Measurements from ENCODE around the gene LPP. TPM values are rescaled to one million over a fixed set of nuclear protein-coding genes. Genes with fewer than 3 reads are reported as not detected.
A peak's percentile ranks its signal among the peaks of the same experiment; 100 is the strongest.

The LPP gene
- total RNA-seq, 6 experiments from 2014 or later: 84.1 to 121 (median 102) TPM

DNA sequence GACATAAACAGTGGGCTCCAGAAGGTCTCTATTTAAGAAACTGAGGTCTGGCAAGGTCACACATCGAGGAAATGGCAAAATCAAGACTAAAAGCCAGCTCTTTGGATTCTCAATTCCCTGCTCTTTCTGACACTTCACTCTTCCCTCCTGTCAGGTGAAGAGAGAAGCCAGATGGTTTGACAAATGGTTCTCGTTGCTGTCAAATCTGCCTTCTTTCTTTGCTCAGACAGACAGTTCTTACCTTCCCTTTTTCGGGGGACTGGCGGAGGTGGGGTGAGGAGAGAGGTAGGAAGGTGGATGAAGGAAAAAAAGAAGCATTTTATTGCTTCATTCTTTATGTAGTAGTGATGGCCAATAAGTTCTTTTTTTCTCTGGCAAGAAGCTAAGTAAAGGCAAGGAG lies 133.4 kb downstream of the LPP start:
- H3K4me1 Mint-ChIP-seq (ENCODE audit: low read depth): peaks cover 86% of the 10 kb centered on the region
- H3K9me3 Mint-ChIP-seq: no peaks in the 10 kb centered on the region
- DNase-seq: no peak
- TF ChIP-seq, protein P1, sequence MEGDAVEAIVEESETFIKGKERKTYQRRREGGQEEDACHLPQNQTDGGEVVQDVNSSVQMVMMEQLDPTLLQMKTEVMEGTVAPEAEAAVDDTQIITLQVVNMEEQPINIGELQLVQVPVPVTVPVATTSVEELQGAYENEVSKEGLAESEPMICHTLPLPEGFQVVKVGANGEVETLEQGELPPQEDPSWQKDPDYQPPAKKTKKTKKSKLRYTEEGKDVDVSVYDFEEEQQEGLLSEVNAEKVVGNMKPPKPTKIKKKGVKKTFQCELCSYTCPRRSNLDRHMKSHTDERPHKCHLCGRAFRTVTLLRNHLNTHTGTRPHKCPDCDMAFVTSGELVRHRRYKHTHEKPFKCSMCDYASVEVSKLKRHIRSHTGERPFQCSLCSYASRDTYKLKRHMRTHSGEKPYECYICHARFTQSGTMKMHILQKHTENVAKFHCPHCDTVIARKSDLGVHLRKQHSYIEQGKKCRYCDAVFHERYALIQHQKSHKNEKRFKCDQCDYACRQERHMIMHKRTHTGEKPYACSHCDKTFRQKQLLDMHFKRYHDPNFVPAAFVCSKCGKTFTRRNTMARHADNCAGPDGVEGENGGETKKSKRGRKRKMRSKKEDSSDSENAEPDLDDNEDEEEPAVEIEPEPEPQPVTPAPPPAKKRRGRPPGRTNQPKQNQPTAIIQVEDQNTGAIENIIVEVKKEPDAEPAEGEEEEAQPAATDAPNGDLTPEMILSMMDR (IDR thresholded peaks at IDR 0.05): no peak
- no peak overlapping the region for H3K4me3 Mint-ChIP-seq
- H3K36me3 Mint-ChIP-seq (ENCODE audit: low read depth): peaks cover 24% of the 10 kb centered on the region
- no peaks in the 10 kb centered on the region; the same call in none of the 2 replicates for H3K27me3 Mint-ChIP-seq (ENCODE audit: insufficient read depth)
- peak overlapping the region; percentile 78 for H3K27ac Mint-ChIP-seq

DNA sequence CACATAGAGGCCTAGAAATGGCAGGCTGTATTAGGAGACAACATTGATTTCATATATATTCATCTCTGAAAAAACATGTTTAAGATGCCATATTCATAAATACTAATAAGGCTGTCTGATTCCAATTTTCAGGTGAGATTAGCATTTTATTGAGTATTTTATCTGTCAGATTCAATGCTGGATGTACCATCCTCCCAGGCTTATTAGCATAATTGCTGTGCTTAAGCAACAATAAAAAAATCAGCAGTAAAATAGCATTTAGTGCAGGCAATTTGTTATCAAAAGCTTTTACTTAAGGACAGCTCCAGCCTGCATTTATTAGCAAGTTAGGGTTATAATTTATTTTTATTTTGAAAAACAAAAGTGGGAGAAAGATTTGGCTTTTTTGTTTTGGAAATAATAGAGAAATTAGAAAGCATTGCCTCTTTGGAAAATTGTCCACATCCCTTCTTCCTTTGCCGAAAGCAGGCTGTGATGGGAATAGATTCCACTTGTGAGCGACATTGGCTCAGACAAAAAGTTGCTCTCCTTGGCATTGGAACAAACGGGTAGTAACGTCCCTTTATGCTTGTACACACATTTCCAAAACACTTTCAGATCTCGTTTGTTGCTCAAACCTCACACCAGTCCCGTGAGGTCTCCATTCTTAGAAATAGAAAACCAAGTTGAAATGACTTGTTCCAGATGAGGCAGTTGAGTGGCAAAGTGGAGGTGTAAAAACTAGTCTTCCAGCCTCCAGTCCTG lies 134.0 kb downstream of the LPP start:
- TF ChIP-seq, protein P1 (IDR thresholded peaks at IDR 0.05): no peak
- Mint-ChIP-seq H3K4me1 (ENCODE audit: low read depth) (peaks cover 86% of the 10 kb centered on the region), H3K27ac (peak overlapping the region; percentile 78), H3K9me3 (no peaks in the 10 kb centered on the region), H3K36me3 (ENCODE audit: low read depth) (peaks cover 30% of the 10 kb centered on the region), H3K4me3 (no peak overlapping the region), H3K27me3 (ENCODE audit: insufficient read depth) (no peaks in the 10 kb centered on the region; the same call in none of the 2 replicates)
- no peak for DNase-seq

DNA sequence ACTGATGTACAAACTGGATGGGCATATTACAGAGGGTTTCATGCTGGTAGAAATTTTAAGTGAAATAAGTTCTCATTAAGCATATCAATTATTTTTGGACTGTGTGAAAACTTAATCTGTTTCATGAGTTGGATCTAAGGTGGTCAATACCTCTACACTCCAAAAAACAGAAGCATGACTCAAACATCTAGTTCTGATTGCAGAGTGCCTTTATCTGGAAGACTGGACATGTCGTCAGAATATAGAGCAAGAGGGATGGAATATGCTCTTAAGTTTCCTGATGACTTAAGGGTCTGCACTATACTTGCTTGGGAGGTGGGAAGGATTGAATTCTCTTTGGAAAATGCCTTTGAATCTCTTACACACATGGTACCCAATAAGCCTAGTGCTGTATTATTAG lies 138.3 kb downstream of the LPP start:
- Mint-ChIP-seq H3K36me3 (ENCODE audit: low read depth) (peaks cover 30% of the 10 kb centered on the region), H3K4me1 (ENCODE audit: low read depth) (peaks cover 88% of the 10 kb centered on the region), H3K27ac (no peak overlapping the region), H3K9me3 (no peaks in the 10 kb centered on the region), H3K4me3 (no peak overlapping the region), H3K27me3 (ENCODE audit: insufficient read depth) (no peaks in the 10 kb centered on the region; the same call in 1 of the 2 replicates)
- TF ChIP-seq, protein P1 (IDR thresholded peaks at IDR 0.05): no peak
- DNase-seq: no peak

DNA sequence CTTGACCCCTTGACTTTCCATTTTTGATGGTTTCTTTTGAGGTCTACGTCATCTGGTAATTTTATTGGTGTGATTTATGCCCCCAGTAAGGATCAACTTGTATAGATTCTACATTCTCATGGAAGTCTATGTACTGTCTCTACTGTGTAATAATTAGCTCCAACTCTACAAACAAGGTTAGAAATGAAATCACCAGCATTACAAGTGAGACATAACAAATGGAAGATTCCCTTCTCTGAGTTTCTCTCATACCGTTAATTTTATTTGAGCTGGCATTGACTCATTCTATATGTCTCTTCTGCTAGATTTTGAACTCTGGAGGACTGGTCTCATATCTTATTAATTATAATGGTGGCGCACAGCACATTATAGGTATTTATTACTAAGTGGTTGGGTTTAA lies 138.9 kb downstream of the LPP start:
- TF ChIP-seq, protein P1 (IDR thresholded peaks at IDR 0.05): no peak
- Mint-ChIP-seq H3K36me3 (ENCODE audit: low read depth) (peaks cover 30% of the 10 kb centered on the region), H3K27me3 (ENCODE audit: insufficient read depth) (no peaks in the 10 kb centered on the region), H3K27ac (no peak overlapping the region), H3K4me3 (no peak overlapping the region), H3K4me1 (ENCODE audit: low read depth) (peaks cover 88% of the 10 kb centered on the region), H3K9me3 (no peaks in the 10 kb centered on the region)
- DNase-seq: no peak

DNA sequence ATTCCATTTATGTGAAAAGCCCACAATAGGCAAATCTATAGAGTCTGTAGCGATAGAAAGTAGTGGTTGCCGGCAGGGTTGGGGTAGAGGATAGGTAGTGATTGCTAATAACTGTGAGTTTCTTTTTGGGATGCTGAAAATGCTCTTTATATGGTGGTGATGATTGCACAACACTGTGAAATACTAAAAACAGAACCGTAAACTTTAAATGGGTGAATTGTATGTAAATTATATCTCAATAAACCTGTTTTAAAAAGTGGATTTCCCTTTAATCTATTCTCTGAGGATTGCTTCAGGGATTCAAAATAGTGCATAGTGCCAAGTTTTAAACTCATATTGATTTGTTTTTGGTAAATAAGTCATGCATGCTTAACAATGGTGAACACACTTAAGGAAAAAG lies 140.2 kb downstream of the LPP start:
- Mint-ChIP-seq H3K4me3 (peak overlapping the region; percentile 44), H3K36me3 (ENCODE audit: low read depth) (peaks cover 35% of the 10 kb centered on the region), H3K27me3 (ENCODE audit: insufficient read depth) (no peaks in the 10 kb centered on the region), H3K27ac (peak overlapping the region; percentile 91), H3K4me1 (ENCODE audit: low read depth) (peaks cover 88% of the 10 kb centered on the region), H3K9me3 (no peaks in the 10 kb centered on the region)
- DNase-seq: no peak
- TF ChIP-seq, protein P1 (IDR thresholded peaks at IDR 0.05): no peak

Data from HFFc6 (cell line).